ENCODE results near the gene CPSF3. TPM values are rescaled to one million over a fixed set of nuclear protein-coding genes. Genes with fewer than 3 reads are reported as not detected.

Gene CPSF3
- polyA plus RNA-seq, 1 donor = 33.4 TPM

- no peak for DNase-seq (ENCODE audit: low read depth)
Observed at GRCh38 chr2:9419541-9419940, 3.9 kb upstream of the CPSF3 start.

- no peak for DNase-seq (ENCODE audit: low read depth)
Observed at GRCh38 chr2:9420495-9420894, 3.0 kb upstream of the CPSF3 start.

GRCh38 chr2:9422321-9423099 lies 944 bp upstream of the CPSF3 start:
- no peak for DNase-seq (ENCODE audit: low read depth)

- DNase-seq (ENCODE audit: low read depth) = no peak
Observed at GRCh38 chr2:9423922-9424272, 443 bp downstream of the CPSF3 start.

DNA sequence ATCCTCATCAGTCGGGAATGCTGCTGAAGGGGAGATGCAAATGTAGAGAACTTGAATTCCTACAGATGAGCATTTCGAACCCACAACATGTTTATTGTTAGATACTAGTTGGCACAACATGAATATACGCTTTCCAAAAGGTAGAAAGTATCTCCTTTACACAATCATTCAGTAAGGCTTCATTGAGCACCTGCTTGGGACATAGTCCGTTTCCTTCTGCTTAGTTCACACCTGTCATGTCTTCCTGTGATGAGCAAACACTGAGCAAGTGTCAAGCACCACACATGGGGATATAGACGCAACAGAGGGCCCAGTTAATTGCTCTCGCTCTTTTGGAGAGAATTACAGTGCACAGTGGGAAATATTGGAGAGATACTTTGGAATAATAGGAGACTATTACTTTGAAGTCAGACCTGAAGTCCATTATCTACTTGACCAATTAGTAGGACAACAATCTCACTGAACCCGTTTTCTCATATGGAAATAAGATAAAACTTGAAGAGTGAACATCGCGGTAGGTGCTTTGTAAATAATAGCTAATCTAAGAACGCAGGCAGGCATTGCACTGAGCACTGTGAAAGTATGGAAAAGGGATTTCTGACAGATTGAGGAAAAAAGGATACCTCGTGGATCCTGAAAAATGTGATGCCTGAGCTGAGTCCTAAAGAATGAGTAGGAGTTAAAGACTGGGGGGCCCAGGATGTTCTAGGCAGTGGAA lies 1.2 kb downstream of the CPSF3 start:
- no peak for DNase-seq (ENCODE audit: low read depth)

DNA sequence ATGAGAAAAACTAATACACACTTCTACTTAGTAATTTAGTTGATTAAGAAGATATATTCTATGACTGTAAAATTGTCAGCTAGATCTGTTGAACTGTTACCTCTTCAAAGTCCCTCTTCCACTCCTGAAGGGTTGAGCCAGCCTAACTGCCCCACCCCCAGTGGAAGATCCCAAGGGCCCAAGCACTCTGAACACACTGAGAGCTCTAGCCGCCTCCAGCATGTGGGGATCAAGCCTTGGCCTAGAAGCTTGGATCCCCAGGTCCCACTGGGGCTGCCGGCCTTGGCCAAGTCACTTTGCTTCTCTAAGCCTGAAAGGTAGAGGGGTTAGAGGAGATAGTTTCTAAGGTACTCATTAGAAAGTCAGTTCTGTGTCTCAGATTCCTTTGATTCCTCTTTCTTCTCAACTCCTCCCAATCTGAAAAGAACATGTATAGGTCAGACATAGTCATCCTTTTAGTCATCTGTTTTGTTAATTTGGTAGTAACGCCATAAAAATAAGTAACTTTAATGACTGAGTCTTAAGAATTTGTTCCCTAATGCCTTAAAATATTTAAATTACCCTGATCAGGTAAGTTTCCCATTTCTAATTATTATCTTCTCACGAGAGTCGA lies 5.6 kb downstream of the CPSF3 start:
- DNase-seq (ENCODE audit: low read depth) = no peak

- DNase-seq (ENCODE audit: low read depth) = no peak
Observed at GRCh38 chr2:9430316-9431293, 7.2 kb downstream of the CPSF3 start.

- no peak for DNase-seq (ENCODE audit: low read depth)
Observed at GRCh38 chr2:9434489-9434888, 11.0 kb downstream of the CPSF3 start.

DNA sequence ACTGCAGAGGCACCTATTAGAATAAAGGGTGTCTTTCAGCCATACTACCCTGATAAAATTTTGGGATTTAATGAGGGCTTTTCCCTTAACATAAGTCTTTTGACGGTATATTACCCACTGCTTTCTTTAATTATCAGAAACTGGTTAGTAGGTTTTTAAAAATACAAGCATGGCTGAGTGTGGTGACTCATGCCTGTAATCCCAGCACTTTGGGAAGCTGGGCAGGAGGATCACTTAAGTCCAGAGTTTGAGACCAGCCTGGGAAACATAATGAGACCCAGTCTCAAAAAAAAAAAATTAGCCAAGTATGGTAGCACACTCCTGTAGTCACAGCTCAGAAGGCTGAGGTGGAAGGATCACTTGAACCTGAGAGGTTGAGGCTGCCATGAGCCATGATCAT lies 16.1 kb downstream of the CPSF3 start:
- no peak for DNase-seq (ENCODE audit: low read depth)

DNA sequence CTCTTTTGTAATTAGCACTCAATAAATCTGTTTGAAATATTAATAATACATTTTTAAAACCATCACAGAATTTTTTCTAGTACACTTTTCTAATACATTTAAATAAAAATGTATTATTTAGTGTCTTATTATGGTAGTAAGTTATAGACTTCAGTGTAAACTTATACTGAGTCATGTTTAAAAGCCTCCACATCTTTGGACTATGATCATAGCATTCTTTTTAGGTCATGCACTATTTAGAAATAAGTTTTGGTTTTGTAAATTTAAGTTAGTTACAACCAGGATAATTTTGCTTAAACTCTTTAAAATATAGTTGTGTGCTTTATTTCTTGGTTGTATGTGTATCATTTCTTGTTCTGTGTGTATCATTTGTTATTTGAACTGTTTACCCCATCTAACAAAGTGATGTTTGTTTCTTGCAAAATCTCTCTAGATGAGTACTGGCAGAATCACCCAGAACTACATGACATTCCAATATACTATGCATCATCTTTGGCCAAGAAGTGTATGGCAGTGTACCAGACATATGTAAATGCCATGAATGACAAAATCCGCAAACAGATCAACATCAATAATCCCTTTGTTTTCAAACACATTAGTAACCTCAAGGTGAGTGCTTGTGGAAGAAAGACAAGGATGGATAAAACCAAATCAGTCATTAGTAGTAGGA lies 16.7 kb downstream of the CPSF3 start:
- DNase-seq (ENCODE audit: low read depth) = no peak

DNA sequence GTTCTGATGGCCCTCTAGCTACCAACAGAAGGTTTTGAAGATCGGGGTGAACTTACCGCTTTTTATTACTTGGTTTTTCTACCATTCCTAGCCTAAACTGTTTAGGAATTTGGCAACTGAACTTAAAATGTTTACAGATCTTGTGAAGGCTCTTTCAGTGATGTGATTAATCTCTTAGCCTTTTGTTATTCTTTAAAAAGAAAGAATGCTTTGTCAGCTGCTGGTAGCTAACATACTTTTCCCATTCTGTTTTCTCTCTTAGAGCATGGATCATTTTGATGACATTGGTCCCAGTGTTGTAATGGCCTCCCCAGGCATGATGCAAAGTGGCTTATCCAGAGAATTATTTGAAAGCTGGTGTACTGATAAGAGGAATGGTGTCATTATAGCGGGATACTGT lies 18.1 kb downstream of the CPSF3 start:
- no peak for DNase-seq (ENCODE audit: low read depth)

- DNase-seq (ENCODE audit: low read depth) = no peak
Observed at GRCh38 chr2:9443526-9443925, 20.1 kb downstream of the CPSF3 start.

DNA sequence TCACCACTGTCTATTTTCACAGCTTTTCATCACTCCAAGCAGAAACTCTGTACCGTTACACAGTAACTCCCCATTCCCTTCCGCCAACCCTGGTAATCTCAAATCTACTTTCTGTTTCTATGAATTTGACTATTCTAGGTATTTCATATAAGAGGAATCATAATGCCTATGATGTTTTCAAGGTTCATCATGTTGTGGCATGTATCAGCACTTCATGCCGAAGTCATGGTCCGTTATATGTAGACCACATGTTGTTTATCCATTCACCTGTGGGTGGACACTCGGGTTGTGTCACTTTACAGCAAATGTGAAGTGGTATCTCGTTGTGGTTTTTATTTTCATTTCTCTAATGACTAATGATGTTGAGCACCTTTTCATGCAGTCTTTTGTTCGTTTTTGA lies 21.6 kb downstream of the CPSF3 start:
- DNase-seq (ENCODE audit: low read depth) = no peak

DNA sequence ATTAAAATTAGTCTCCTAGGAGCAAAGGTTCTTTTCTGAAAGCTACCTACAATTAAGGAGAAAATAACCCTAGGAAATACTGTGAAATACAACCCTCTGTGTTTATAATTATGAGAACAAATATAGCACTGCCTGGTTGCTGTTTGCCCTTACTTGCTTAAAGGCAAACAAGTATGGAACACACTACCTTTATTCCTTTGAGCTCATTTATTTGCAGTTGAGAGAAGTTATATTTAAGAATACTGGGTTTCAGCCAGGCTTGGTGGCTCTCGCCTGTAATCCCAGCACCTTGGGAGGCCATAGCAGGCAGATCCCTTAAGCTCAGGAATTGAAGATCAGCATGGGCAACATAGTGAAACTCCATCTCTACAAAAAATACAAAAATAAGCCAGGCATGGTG lies 27.8 kb downstream of the CPSF3 start:
- no peak for DNase-seq (ENCODE audit: low read depth)

DNA sequence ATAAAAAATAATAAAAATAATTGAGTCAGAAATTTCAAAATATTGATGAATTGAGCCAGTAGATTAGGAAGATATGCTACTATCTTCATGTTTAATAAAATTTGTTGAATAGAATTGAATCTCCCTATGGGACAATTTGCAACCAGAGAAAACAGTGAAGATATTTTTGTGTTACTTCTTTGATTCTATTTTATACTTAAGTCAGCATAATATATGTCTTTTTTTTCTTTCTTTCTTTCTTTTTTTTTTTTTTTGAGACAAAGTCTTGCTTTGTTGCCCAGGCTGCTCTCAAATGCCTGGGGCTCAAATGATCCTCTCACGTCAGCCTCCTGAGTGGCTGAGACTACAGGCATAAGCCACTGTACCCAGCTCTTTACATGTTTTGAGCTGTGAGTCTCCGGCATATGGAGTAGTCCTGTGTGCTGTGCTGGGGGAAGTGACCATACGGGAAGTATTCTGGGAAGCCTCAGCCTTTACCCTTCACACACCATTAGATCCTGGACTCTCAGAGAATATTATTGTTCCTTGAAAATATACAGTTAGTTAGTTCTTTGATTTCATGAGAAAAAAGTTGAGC lies 37.1 kb downstream of the CPSF3 start:
- no peak for DNase-seq (ENCODE audit: low read depth)

GRCh38 chr2:9461079-9461478 lies 37.6 kb downstream of the CPSF3 start:
- no peak for DNase-seq (ENCODE audit: low read depth)

GRCh38 chr2:9462313-9462712 lies 38.9 kb downstream of the CPSF3 start:
- DNase-seq (ENCODE audit: low read depth) = no peak

DNA sequence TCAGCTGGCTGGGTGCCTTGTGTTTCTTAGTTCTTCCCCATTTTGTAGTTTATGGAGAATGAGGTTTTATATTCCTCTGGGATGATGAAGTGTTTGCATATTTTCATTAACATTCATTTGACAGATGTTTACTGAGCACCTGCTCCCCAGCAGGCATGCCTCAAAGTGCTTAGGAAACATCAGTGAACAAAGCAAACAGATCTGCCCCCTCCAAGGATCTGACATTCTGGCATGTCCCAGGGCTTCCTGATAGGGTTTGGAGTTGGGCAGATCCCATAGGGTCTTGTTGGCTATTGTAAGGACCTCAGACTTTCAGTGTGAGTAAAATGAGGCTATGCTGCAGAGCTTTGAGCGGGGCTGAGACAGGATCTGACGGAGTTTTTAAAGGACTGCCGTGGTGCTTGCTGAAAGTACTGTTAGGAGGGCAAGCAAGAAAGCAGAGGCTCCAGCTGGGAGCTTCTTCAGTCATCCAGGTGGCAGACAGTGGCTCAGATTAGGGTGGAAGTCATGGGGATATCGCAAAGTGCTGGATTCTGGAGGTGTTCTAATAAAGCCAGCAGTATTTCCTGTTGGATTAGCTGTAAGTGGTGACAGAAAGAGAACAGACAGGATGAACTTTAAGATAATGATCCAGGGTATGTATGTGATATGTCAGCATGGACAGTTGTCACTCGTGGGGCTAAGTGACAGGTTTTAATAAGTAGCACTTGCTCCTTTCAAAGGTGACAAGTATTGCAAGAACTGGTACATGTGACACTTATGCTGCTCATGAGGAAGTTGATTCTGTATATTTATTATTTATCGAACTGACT lies 39.6 kb downstream of the CPSF3 start:
- DNase-seq (ENCODE audit: low read depth) = no peak

- DNase-seq (ENCODE audit: low read depth) = no peak
Observed at GRCh38 chr2:9463698-9464034, 40.2 kb downstream of the CPSF3 start.

- DNase-seq (ENCODE audit: low read depth) = no peak
Observed at GRCh38 chr2:9465170-9465569, 41.7 kb downstream of the CPSF3 start.

Data from forelimb muscle (tissue), 1 donor.